Testis (tissue), 3 donors: ENCODE results near the gene SMU1. TPM values are rescaled to one million over a fixed set of nuclear protein-coding genes. Genes with fewer than 3 reads are reported as not detected.

Experiments used
- DNase-seq: peaks from one replicate; pipeline ENCODE4 v3.0.0-alpha.2; 2019
- H3K27ac ChIP-seq, 2 donors: fragments of 200-600 bp; sonication (generic); one replicate each; pipeline ENCODE4 v1.5.1; 2019
- H3K27me3 ChIP-seq: fragments of 200-600 bp; sonication (generic); one replicate; pipeline ENCODE4 v1.5.1; 2019
- H3K36me3 ChIP-seq: fragments of 200-600 bp; sonication (generic); one replicate; pipeline ENCODE4 v1.5.1; 2017; ENCODE audit warnings: low read depth; ENCODE audit errors: missing control alignments
- H3K4me1 ChIP-seq: fragments of 200-600 bp; sonication (generic); one replicate; pipeline ENCODE4 v1.5.1; 2019
- H3K4me3 ChIP-seq, 2 donors: fragments of 200-600 bp; sonication (generic); one replicate each; pipeline ENCODE4 v1.5.1; 2017 to 2019
- H3K9me3 ChIP-seq: fragments of 200-600 bp; sonication (generic); one replicate; pipeline ENCODE4 v1.5.1; 2017
- CTCF ChIP-seq, 3 experiments: fragments of 450-650 bp in 2 of 3; fragments of 200-600 bp in 1 of 3; sonication (generic) in 1 of 3; IDR thresholded peaks; one replicate each; pipeline ENCODE4 v1.5.1; 2016 to 2019; ENCODE audit warnings: antibody characterized with exemption in 3 of 3, mild to moderate bottlenecking in 2 of 3, moderate library complexity in 1 of 3
- POLR2A ChIP-seq: fragments of 450-650 bp; IDR thresholded peaks from one replicate; pipeline ENCODE4 v1.6.1; 2017; ENCODE audit warnings: antibody characterized with exemption, mild to moderate bottlenecking, moderate library complexity
- WGBS, 2 donors: methylation state at CpG; one replicate each; pipeline ENCODE4 v1.1.5; 2018; 5-methylcytosine and 5-hydroxymethylcytosine counted together
- intact Hi-C: fragments of 100-400 bp; cut with DNase I; formaldehyde crosslinking; loops from one replicate; pipeline ENCODE4 v1.15.1; 2023; ENCODE audit warnings: low total_unique reads
- polyA plus RNA-seq: library from polyadenylated mRNA; stranded (reverse); fragments of 350-450 nt; fragmentation: Illumina TruSeq; extraction: RNeasy Lipid Tissue Mini Kit (QIAGEN cat#74804); gene quantifications from one replicate; pipeline ENCODE4 v1.2.3, GENCODE V29; 2014; ENCODE audit warnings: low read depth, low replicate concordance; ENCODE audit not compliant: insufficient read depth
- total RNA-seq, 2 donors: library from RNA; depleted of rRNA; stranded (reverse); fragments of >200 nt; gene quantifications; one replicate each; pipeline ENCODE4 v1.2.3, GENCODE V29; 2016

SMU1 gene
- total and polyA plus RNA-seq, 3 donors from 2014 or later: 16.2 to 17.1 (median 16.3) TPM

- H3K4me3 ChIP-seq: no peak overlapping the region
- peak; percentile 8 for DNase-seq
- intact Hi-C loops: no loop called here
- TF ChIP-seq CTCF (IDR thresholded peaks at IDR 0.05) (no peak), POLR2A (no peak)
- WGBS, 2 donors: 40 to 43% methylated on average over 10 of the region's 10 CpGs
- no peaks in the 10 kb centered on the region for H3K36me3 ChIP-seq
- peaks cover 11% of the 10 kb centered on the region for H3K4me1 ChIP-seq
- H3K27me3 ChIP-seq: no peaks in the 10 kb centered on the region
- H3K27ac ChIP-seq: peak overlapping the region; percentile 12 to 63
- H3K9me3 ChIP-seq: no peaks in the 10 kb centered on the region
Observed at GRCh38 chr9:33106827-33107621, 30.6 kb upstream of the SMU1 start.

- TF ChIP-seq POLR2A (no peak), CTCF (IDR thresholded peaks at IDR 0.05) (no peak)
- Histone ChIP-seq H3K4me3 (no peak overlapping the region), H3K27ac (peak overlapping the region in 1 of 2 donors; percentile 63), H3K27me3 (no peaks in the 10 kb centered on the region), H3K4me1 (peaks cover 11% of the 10 kb centered on the region), H3K9me3 (no peaks in the 10 kb centered on the region), H3K36me3 (no peaks in the 10 kb centered on the region)
- intact Hi-C loops: no loop called here
- 69 to 74% methylated on average over 4 of the region's 4 CpGs for WGBS, 2 donors
- peak; percentile 6 for DNase-seq
Observed at GRCh38 chr9:33106372-33106771, 29.9 kb upstream of the SMU1 start.

GRCh38 chr9:33105959-33106358 lies 29.5 kb upstream of the SMU1 start:
- Histone ChIP-seq H3K4me3 (no peak overlapping the region), H3K27ac (no peak overlapping the region), H3K27me3 (no peaks in the 10 kb centered on the region), H3K4me1 (peaks cover 11% of the 10 kb centered on the region), H3K9me3 (no peaks in the 10 kb centered on the region), H3K36me3 (no peaks in the 10 kb centered on the region)
- TF ChIP-seq CTCF (IDR thresholded peaks at IDR 0.05) (no peak), POLR2A (no peak)
- 93 to 95% methylated on average over 1 of the region's 1 CpG for WGBS, 2 donors
- intact Hi-C loops: no loop called here
- DNase-seq: no peak

- WGBS, 2 donors: 88 to 91% methylated on average over 5 of the region's 5 CpGs
- peaks cover 11% of the 10 kb centered on the region for H3K4me1 ChIP-seq
Observed at GRCh38 chr9:33105504-33105903, 29.0 kb upstream of the SMU1 start.

More at GRCh38 chr9:33105504-33105903, 29.0 kb upstream of the SMU1 start:
- Histone ChIP-seq H3K36me3 (no peaks in the 10 kb centered on the region), H3K27ac (no peak overlapping the region), H3K4me3 (no peak overlapping the region), H3K9me3 (no peaks in the 10 kb centered on the region), H3K27me3 (no peaks in the 10 kb centered on the region)
- intact Hi-C loops: no loop called here
- TF ChIP-seq CTCF (IDR thresholded peaks at IDR 0.05) (no peak), POLR2A (no peak)
- no peak for DNase-seq
